Hepatic stellate cell (primary cell): ENCODE results near the gene PHLDA2.

Source experiments
- DNase-seq: peaks from one replicate; pipeline ENCODE4 v3.0.0; 2011; ENCODE audit warnings: low spot score

Gene PHLDA2

GRCh38 chr11:2881981-2882375, 47.2 kb downstream of the PHLDA2 start:
- DNase-seq: no peak

GRCh38 chr11:2881076-2881980, 47.9 kb downstream of the PHLDA2 start:
- DNase-seq: no peak

- DNase-seq: no peak
These were observed 48.6 kb downstream of the PHLDA2 start for GRCh38 chr11:2880646-2881045.

GRCh38 chr11:2878782-2879181, 50.4 kb downstream of the PHLDA2 start:
- no peak for DNase-seq
